DOHH2 (cell line): ENCODE measurements around the gene PRKCQ.

ENCODE experiments used
- H3F3A ChIP-seq: fragments of 200-600 bp; sonication (generic), shearing (Covaris generic); 2 replicates; pipeline ENCODE4 v1.6.0; 2016; ENCODE audit warnings: antibody characterized with exemption, mild to moderate bottlenecking; ENCODE audit not compliant: control insufficient read depth, insufficient read depth
- H3K27ac ChIP-seq: fragments of 200-600 bp; sonication (generic); 2 replicates; pipeline ENCODE4 v1.5.1; 2014; ENCODE audit warnings: low read depth, mild to moderate bottlenecking, low read length, moderate library complexity
- H3K27me3 ChIP-seq: fragments of 200-600 bp; sonication (generic); 2 replicates; pipeline ENCODE4 v1.6.1; 2014; ENCODE audit warnings: mild to moderate bottlenecking, low read length, mixed read lengths; ENCODE audit not compliant: control insufficient read depth
- H3K36me3 ChIP-seq: fragments of 200-600 bp; sonication (generic); 2 replicates; pipeline ENCODE4 v1.6.1; 2014; ENCODE audit warnings: mild to moderate bottlenecking, low read length, moderate library complexity, mixed read lengths; ENCODE audit not compliant: control insufficient read depth
- H3K4me1 ChIP-seq: fragments of 200-600 bp; sonication (generic); 2 replicates; pipeline ENCODE4 v1.6.1; 2014; ENCODE audit warnings: mild to moderate bottlenecking, low read length, mixed read lengths; ENCODE audit not compliant: control insufficient read depth
- H3K4me2 ChIP-seq: fragments of 200-600 bp; sonication (generic); 2 replicates; pipeline ENCODE4 v1.6.0; 2014; ENCODE audit warnings: mild to moderate bottlenecking, low read length, moderate library complexity
- H3K4me3 ChIP-seq: fragments of 200-600 bp; sonication (generic); 2 replicates; pipeline ENCODE4 v1.5.1; 2014; ENCODE audit warnings: mild to moderate bottlenecking, low read length, mixed read lengths
- H3K79me2 ChIP-seq: fragments of 200-600 bp; sonication (generic); 2 replicates; pipeline ENCODE4 v1.6.1; 2014; ENCODE audit warnings: mild to moderate bottlenecking, low read length, mixed read lengths; ENCODE audit not compliant: control insufficient read depth
- H3K9me2 ChIP-seq: fragments of 200-600 bp; sonication (generic); replicated peaks from 2 replicates; pipeline ENCODE4 v1.6.1; 2014; ENCODE audit warnings: mild to moderate bottlenecking, low read length, mixed read lengths; ENCODE audit not compliant: control insufficient read depth
- H3K9me3 ChIP-seq: fragments of 200-600 bp; sonication (generic); 2 replicates; pipeline ENCODE4 v1.6.1; 2014; ENCODE audit warnings: antibody characterized with exemption, low read length, mixed read lengths; ENCODE audit not compliant: control insufficient read depth, insufficient read depth
- H4K20me1 ChIP-seq: fragments of 200-600 bp; sonication (generic); 2 replicates; pipeline ENCODE4 v1.6.0; 2014; ENCODE audit warnings: low read depth, mild to moderate bottlenecking, antibody characterized with exemption, low read length, moderate library complexity; ENCODE audit not compliant: control insufficient read depth, insufficient read depth
- EZH2phosphoT487 ChIP-seq: fragments of 200-600 bp; sonication (generic); IDR thresholded peaks from 2 replicates; pipeline ENCODE4 v1.6.1; 2017; ENCODE audit warnings: borderline replicate concordance, mild to moderate bottlenecking, antibody characterized with exemption, low read length, moderate library complexity, mixed read lengths
- TF ChIP-seq, protein P1 (sequence below): fragments of 200-600 bp; sonication (generic); IDR thresholded peaks from one replicate; pipeline ENCODE4 v1.5.1; 2014; ENCODE audit warnings: antibody characterized with exemption, mild to moderate bottlenecking, low read depth, low read length; ENCODE audit not compliant: poor library complexity, severe bottlenecking

PRKCQ gene

DNA sequence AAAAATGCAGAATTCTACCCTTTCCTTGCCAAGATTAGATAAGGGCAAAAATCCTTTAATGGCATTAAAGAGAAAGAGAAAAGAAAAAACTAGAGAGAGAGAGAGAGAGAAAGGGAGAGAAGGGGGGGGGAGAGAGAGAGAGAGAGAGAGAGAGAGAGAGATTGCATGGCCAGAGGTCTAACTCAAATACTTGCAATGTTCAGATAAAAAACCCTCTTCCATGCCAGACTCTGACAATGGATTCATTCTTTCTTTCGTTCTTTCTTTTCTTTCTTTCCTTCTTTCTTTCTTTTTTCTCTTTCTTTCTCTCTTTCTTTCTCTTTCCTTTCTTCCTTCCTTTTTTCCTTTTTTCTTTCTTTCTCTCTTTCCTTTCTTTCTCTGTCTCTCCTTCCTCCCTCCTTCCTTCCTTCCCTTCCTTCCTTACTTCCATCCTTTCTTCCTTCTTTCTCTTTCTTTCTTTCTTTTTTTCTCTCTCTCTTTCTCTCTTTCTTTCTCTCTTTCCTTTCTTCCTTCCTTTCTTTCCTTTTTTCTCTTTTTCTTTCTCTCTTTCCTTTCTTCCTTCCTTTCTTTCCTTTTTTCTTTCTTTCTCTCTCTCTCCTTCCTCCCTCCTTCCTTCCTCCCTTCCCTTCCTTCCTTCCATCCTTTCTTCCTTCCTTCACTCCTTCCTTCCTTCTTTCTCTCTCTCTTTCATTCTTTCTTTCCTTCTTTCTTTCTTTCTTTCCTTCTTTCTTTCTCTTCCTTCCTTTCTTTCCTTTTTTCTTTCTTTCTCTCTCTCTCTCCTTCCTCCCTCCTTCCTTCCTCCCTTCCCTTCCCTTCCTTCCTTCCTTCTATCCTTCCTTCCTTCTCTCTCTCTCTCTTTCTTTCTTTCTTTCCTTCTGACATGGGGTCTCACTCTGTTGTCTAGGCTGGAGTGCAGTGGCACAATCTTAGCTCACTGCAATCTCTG lies 175.7 kb downstream of the PRKCQ start:
- Histone ChIP-seq H4K20me1 (no peaks in the 10 kb centered on the region), H3K79me2 (no peaks in the 10 kb centered on the region), H3K4me3 (no peak overlapping the region), H3K9me2 (no peaks in the 10 kb centered on the region), H3K4me2 (no peak overlapping the region), H3K27ac (no peak overlapping the region), H3K36me3 (no peaks in the 10 kb centered on the region), H3K9me3 (no peaks in the 10 kb centered on the region), H3F3A (0 out of 2 replicates have a peak, but pooled peaks cover 2% of the 10 kb centered on the region), H3K27me3 (peaks cover 8% of the 10 kb centered on the region; the same call in 1 of the 2 replicates), H3K4me1 (peaks cover 32% of the 10 kb centered on the region)
- TF ChIP-seq EZH2phosphoT487 = no peak
- TF ChIP-seq, protein P1, sequence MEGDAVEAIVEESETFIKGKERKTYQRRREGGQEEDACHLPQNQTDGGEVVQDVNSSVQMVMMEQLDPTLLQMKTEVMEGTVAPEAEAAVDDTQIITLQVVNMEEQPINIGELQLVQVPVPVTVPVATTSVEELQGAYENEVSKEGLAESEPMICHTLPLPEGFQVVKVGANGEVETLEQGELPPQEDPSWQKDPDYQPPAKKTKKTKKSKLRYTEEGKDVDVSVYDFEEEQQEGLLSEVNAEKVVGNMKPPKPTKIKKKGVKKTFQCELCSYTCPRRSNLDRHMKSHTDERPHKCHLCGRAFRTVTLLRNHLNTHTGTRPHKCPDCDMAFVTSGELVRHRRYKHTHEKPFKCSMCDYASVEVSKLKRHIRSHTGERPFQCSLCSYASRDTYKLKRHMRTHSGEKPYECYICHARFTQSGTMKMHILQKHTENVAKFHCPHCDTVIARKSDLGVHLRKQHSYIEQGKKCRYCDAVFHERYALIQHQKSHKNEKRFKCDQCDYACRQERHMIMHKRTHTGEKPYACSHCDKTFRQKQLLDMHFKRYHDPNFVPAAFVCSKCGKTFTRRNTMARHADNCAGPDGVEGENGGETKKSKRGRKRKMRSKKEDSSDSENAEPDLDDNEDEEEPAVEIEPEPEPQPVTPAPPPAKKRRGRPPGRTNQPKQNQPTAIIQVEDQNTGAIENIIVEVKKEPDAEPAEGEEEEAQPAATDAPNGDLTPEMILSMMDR = no peak

DNA sequence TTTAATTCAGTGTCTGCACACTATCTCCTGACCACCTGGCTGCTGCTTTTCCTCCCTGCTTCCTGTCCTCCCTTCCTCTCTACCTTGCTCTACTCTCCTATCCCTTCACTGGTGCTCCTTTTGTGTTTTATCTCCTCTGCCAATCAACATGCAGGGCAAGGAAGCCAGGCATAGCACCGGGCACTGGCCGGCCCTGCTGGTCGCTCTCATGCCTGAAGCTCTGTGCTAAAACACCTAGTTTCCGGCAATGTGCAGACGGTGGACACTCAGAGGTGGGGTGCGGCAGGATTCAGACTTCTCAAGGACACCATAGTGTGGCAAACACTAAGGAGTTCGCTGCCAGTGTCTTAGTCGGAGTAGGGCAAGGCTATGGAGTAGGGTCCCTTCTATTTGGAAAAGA lies 177.1 kb downstream of the PRKCQ start:
- H4K20me1 ChIP-seq = no peaks in the 10 kb centered on the region
- H3F3A ChIP-seq = 0 out of 2 replicates have a peak, but pooled peaks cover 2% of the 10 kb centered on the region
- no peak overlapping the region for H3K4me3 ChIP-seq
- no peaks in the 10 kb centered on the region for H3K9me3 ChIP-seq
- TF ChIP-seq, protein P1 = no peak
- no peak for TF ChIP-seq EZH2phosphoT487
- no peak overlapping the region for H3K4me2 ChIP-seq
- H3K36me3 ChIP-seq = no peaks in the 10 kb centered on the region
- H3K9me2 ChIP-seq = no peaks in the 10 kb centered on the region
- H3K79me2 ChIP-seq = no peaks in the 10 kb centered on the region
- H3K27ac ChIP-seq = no peak overlapping the region
- H3K4me1 ChIP-seq = peaks cover 37% of the 10 kb centered on the region
- H3K27me3 ChIP-seq = 0 out of 2 replicates have a peak, but pooled peaks cover 5% of the 10 kb centered on the region

DNA sequence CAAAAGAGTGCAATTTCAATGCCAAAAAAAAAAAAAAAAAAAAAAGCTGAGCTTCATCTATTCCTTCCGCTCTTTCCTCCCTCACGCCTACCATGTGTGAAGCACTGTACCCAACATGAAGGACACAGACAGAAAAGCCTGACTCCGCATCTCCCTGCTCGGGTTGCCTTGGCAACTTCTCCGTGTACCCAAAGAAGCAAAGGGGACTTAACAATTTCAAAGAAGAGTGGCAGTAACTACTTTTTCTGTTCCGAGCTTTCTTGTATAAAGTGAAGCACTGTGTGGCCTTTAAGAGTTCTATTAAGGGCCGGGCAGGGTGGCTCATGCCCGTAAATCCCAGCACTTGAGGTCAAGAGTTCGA lies 177.7 kb downstream of the PRKCQ start:
- H3K4me3 ChIP-seq = no peak overlapping the region
- H3K9me3 ChIP-seq = no peaks in the 10 kb centered on the region
- H3K79me2 ChIP-seq = no peaks in the 10 kb centered on the region
- TF ChIP-seq, protein P1 = no peak
- no peak for TF ChIP-seq EZH2phosphoT487
- H3F3A ChIP-seq = 0 out of 2 replicates have a peak, but pooled peaks cover 2% of the 10 kb centered on the region
- 0 out of 2 replicates have a peak, but pooled peaks cover 5% of the 10 kb centered on the region for H3K27me3 ChIP-seq
- H4K20me1 ChIP-seq = no peaks in the 10 kb centered on the region
- peaks cover 37% of the 10 kb centered on the region for H3K4me1 ChIP-seq
- no peaks in the 10 kb centered on the region for H3K36me3 ChIP-seq
- H3K27ac ChIP-seq = no peak overlapping the region
- no peaks in the 10 kb centered on the region for H3K9me2 ChIP-seq
- no peak overlapping the region for H3K4me2 ChIP-seq
